ENCODE data around the gene EHBP1.

EHBP1 gene

DNA sequence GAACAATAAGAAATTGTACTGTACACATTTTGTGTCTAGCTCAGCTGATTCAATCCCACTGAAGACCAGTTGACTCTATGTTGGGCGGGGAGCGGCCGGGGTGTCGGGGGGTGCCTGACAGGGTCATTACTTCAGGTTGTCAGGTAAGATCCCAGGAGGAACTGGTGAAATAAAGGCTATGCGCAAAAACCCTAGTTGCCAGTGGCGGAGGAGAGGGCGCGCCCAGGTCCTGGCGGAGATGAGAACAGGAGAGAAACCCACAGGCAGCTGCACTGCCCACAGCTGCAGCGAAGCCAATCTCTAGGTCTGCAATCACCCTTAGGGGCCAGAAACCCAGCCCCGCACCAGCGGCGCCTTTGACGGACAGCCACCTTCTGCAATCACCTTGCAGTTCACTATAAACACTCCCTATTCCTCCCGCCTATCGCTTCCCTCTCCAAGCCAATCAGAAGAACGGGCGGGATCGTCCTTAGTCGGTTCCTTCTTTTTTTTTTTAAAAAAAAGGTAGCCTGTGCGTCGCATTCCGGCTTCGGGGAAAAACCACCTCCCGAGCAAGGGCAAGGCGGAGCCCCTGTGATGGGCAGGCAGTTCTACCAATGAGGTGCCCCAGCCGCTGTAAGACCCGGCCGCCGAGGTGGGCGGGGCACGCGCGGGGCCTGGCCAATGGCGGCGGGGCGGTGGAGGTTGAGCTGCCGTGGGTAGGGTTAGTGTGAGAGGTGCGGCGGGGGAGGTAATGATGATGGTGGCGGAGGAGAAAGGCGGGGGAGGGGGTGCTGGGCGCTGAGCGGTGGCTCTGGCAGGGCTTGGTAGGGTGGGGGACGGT lies at the start of gene EHBP1:
TSS of gene EHBP1 (plus strand) at position 707 of the 823 bp plus-strand sequence. CDS start 1,479 bp downstream, outside the sequence.
- peak; percentile 100 for DNase-seq (ENCODE audit: low spot score)

DNA sequence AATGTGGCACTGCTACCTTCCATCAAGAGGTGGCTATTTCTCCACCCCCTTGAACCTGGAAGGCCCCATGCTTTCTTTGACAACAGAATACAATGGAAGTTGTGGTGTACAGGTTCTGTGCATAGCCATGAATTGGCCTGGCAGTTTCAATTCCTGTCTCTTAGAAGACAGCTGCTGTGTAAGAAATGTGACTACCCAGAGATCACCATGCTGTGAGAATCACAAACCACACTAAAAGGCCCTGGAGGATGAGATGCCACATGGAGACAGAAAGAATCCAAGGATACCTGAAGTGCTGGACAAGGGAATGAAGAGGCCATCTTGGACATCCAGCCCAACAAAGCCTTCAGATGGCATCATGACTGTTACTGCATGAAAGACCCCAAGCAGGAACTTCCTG lies 47.7 kb upstream of the EHBP1 start:
- no peak for DNase-seq (ENCODE audit: low spot score)

DNA sequence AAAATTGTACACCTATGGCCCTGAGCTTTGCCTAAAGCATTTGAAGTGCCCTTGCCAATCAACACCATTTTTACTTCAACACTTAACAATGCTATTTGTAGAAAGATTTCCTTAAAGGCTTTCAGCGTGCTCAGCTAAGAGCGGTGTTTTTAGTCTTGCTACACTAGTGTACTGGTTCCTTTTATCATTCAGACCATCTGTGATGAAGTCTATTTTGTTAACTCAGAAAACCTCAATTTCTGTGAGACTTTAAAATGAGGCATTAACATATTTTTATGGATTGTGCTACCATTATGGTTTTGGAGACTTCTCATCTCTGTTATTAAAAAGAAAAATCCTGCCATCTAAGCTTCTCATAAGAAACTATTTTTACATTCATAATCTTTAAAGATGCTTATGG lies 46.6 kb upstream of the EHBP1 start:
- no peak for DNase-seq (ENCODE audit: low spot score)

DNA sequence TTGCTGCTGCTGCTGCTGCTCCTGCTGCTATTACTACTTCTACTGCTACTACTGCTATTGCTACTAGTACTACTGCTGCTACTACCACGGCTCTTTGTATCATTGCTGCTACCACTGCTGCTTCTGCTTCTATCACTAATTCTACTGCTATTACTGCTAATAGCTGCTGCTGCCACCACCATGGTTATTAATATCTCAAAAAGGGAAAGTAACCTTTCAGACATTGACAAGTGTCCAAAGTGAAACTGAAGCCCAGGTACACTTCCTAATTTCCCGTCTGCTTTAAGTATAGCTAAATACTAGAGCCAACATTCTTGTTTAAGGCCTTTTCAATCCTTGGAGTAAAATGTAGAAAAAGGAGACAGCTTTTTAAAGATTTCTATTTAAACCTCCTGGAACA lies 45.4 kb upstream of the EHBP1 start:
- no peak for DNase-seq (ENCODE audit: low spot score)

DNA sequence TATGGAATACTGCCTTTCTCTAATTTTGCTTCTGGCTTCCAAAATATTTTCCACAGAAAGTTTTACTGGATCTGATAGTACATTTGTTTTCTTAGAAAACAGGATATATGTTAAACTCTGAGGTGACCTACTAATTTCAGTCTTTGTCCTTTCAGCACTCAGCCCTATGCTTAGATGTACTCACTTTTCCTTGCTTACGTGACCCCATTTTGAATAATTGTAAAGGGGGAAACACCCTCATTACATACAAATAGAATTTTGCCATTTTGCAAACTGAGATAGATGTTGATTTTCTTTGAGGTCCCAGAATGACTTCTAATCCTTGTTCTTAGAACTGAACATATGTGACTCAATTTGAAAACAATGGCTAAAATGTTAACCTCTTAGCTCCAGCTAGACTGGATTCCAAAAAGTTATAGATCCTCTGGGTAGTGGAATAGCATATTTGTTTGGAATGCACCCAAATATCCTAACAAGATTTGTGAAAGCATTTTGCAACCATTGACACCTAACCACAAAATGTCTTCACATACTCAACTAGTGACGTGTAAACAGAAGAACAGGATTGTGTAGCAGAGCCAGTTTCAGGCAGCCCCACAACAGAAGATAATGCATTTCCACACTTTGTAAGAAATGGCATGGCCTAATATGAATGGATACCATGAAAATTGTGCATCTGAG lies 44.8 kb upstream of the EHBP1 start:
- DNase-seq (ENCODE audit: low spot score): peak; percentile 64

DNA sequence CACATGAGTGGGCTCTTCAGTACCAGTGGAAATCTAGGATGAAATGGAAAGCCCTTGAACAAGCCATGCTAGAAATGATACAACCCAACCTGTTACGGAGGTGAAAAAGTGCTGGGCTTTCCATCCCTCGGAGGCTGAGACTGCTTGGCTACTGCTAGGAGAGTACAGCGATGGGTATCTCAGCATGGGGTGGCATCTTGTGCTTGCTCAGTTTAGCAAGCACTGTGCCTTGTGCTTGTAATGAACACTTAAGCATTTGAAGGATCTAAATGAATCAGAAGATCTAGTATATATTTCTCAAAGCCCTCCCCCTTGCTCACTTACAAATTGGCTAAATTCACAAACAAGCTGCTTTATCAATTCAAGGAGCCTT lies 44.3 kb upstream of the EHBP1 start:
- DNase-seq (ENCODE audit: low spot score): no peak

DNA sequence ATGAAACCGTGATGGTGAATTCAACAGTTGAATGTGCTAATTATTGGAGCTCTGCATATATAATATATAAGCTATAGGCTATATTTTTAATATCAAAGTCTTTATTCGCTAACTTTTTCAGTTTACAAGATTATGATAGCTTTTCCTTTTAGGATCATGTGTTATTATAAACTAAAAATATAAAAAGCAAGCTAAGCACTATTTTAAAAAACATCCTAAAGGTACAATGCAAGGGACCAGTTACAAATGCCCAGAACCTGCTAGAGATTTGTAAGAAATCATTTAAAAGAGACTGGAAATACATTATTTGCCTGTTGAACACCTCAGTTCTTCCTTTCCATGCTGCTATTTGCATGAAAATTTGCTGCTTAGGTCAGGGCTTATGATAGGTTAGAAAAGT lies 43.4 kb upstream of the EHBP1 start:
- DNase-seq (ENCODE audit: low spot score): no peak

DNA sequence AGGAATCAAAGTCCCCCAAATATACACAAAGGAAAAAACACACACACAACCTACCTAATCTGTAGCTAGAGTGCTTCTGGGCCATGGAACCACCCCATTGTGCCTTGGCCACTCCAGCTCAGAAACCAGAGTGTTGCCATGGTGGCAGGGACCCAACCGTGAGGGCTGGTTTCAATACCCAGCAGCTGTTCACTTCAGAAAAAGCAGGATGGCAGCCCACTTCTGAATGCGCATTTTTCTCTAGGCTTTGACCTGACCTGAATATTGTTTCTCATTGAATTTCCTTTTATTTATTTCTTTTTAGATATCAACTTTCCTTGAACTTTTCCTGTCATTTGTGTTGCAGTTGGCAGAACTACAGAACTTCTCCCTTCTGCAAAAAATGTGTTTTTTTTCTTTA lies 43.0 kb upstream of the EHBP1 start:
- no peak for DNase-seq (ENCODE audit: low spot score)

DNA sequence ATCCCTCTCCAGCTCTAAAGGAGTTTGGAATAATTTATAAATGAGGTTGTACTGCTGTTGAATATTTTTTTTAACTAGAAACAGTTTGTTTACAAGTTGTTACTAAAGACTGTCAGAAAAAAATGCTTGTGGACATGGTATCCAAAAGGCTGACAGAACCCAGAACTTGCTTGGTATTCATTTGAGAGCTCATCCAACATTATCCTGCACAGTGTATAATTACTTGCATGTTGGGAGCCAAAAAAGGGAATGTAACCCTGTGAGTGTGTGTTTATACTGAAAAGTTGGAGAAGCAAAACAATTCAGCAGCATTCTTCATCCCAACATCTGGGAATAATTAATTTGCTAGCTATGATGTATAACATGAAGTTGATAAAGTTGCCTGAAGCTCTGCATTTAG lies 42.1 kb upstream of the EHBP1 start:
- peak; percentile 56 for DNase-seq (ENCODE audit: low spot score)

DNA sequence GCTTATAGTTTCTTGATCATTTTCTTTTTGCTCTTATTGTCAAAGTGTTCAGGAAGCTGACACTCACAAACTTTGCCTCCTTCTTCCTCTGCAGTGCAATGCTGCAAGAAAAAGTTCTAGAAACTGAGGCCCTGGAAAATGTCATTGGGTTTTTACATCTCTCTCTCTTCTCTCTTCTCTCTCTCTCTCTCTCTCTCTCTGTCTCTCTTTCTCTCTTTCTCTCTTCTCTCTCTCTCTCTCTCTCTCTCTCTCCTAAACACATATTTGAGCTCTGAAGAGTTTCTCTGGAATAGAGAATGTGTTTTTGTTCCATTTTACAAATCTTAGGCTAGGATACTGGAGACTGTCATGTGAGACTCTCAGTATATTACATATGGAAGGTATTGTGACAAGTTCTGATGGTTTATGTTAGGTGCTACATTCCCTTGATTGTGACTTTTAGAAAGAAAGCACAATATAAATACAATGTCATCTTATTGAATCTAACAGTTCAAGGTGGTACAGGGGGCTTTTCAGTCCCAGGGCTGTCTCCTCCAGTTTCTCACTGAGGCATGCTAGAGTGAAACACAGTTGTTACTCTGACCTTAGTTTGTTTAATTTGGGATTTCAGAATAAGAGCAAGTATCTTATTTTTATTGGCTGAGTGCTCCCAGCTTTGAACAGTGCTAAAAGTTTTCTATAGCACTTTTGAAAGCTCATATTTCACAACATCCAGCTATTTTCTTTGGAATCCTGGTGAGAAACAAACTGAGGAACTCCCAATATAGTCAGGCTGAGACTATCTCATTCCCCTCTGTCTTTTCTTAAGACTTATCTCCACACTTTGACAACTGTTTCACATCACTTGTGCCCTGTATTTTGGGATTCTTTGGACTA lies 41.4 kb upstream of the EHBP1 start:
- peak; percentile 44 for DNase-seq (ENCODE audit: low spot score)

DNA sequence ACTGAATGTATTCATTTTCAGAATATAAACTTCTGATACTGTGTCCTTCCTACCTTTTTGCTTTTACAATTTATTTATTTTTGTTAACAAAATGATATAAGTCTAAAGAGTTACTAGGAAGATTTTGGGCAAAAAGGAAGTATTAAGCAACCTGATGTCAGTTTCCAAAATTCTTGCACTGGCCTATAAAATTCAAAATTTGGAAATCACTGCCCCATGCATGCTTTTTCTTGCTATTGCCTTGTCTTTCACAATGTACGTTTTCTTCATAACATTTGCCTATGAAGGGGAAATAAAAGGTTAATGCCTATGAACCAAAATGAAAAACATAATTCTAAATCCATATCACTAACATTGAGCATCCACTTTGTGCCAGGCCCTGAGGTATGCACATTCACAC lies 40.1 kb upstream of the EHBP1 start:
- DNase-seq (ENCODE audit: low spot score): no peak

DNA sequence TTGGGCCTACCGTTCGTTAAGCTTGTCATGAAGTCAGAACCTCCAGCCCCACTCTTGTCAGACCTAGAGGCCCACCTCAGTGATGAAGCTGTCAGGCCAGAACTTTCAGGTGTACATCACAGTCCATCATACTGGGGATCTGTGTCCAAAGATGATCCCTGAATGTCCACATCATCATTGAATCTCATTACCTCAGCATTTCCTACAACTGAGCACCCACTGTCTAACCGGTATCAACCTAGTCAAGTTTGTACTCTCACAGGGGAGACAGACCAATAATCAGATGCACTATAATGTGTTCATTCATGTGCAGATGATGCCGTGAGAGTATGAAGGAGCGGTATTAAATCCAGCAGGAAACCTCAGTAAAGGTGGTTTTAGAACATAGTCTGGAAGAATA lies 36.3 kb upstream of the EHBP1 start:
- no peak for DNase-seq (ENCODE audit: low spot score)

DNA sequence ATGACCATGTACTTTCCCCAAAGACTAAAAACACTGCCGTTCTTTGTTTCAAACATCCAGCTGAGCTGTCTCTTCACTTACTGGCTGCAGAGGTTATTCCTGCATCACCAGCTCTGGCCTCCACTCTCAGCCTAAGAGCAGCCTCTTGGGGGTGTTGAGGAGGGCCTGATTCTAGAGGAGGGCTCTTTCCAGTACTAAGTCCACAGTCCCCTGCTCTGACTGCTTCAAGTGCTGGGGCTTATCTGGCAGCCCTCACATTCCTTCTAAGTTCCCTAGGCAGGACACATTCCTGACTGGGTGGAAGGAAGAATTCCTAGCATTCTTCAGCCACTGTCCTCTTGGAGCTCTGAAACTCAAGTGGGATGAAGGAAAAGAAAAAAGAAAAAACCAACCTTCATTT lies 32.9 kb upstream of the EHBP1 start:
- peak; percentile 82 for DNase-seq (ENCODE audit: low spot score)

DNA sequence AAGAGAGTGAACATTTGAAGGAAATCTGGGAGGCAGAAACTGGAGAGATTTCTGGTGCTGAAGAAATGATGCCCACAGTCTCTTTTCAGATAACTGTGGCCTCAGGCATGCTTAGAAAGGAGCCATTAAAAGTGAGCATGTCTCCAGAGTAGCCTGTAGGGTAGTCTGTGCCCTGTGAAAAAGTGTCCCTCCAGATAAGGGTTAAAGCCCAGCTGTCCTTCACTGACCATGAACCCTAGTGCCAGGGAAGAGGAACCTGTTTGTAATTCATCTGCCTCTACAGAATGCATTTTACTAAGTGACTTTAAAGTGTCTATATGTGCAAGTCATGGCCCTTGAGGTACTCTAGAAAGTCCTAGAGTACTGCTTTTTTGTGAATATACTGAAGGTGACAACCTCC lies 30.5 kb upstream of the EHBP1 start:
- no peak for DNase-seq (ENCODE audit: low spot score)

DNA sequence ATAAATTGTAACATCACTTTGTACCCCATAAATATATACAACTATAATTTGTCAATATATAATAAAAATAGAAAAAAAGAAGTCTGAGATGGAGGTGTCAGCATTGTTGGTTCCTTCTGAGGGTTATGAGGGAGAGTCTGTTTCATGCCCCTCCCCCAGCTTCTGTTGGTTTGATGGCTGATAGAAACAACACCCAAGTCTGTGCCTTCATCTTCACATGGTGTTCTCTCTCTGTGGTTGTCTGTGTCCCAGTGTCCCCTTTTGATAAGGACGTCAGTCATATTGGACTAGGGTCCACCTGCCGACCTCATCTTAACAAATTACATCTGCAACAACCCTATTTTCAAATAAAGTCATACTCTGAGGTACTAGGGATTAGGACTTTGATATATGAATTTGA lies 20.3 kb upstream of the EHBP1 start:
- no peak for DNase-seq (ENCODE audit: low spot score)

DNA sequence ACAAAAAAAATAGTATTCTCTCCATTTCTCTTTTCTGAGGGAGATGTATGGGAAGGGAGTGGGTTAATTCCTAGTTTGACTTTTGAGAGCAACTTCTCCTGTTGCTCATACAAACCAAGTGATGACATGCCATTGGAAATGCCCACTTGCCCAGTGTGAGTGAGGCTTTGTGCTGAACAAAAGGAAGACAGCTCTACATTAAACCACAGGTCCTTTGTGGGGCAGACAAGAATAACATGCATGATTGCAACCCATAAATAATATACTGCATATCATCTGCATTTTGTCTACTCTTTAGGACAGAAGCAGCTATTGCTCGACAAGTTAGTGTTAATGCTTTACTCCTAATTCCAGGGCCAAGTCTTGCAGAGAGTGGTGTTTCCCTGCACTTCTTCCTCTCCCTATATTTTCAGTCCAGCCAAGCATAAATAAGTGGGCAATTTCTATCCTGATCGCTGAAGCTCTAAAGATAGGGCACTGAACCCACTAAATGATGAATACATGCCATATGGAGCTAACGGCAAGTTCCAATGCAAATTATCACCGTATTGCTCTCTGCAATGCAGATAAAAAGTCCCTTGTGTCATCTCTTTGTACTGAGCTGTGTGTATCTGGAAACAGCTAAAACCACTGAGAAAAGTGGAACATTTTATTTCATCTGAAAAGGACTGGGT lies 19.4 kb upstream of the EHBP1 start:
- no peak for DNase-seq (ENCODE audit: low spot score)

DNA sequence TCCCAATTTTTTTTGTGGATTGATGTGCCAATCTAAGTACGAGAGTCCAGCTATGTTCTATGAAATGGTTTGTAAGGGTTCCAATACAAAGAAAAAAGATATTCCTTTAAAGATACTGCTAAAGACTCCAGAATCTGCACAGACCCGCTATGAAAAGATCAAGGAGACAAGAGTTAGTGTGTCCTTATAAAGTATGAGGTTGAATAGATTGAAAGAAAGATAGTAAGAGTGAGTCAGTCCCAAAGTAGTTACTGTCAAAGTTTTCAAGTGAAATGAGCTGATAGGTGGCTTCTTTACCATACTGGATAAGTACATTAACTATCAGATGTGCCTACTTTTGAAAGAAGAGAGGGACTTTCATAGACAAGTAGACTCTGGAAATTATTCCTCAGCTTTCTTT lies 17.9 kb upstream of the EHBP1 start:
- DNase-seq (ENCODE audit: low spot score): no peak

DNA sequence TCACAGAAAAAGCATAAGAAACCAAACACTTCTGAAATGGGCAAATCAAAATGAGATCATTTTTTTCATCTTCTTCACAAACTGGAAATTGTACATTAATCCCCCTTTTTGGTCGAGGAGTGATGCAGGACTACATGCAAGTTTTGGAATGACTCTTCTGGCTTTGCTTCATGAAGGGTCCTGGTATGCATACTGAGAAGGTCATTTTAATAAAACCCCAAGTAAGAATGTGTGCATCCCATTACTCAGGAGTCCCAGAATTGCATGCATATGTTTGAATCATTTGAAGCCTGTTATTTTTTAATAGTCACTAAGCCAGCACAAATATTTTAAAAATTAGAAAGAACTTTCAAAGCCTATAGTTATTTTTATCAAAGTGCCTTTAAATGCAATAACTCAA lies 16.7 kb upstream of the EHBP1 start:
- no peak for DNase-seq (ENCODE audit: low spot score)

DNA sequence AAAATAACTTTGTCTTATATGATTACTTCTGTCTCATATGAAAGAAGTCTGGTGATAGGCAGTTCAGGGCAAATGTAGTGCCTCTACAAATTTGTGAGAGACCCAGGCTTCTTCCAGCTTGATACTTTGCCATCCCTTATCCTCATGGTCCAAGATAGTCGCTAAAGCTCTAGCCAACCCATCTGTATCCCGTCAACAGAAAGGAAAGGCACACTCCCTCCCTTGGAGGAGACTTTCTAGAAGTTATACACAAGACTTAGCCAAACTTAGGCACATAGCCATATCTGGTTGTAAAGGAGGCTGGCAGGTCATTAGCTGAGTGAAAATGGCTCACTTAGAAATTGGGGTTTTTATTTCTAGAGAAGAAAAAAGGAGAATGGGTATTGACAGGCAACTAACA lies 14.3 kb upstream of the EHBP1 start:
- no peak for DNase-seq (ENCODE audit: low spot score)

DNA sequence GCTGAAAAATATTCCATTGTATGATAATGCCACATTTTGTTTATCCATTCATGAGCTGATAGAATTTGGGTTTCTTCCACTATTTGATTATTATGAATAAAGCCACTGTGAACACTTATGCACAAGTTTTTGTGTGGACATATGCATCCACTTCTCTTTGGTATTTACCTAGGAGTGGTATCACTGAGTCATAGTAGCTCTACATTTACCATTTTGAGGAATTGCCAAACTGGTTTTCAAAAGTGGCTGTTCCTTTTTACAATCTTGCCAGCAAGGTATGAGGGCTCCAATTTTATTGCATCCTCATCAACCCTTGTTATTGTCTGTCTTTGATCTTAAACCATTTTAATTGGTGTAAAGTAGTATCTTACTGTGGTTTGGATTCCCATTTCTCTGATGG lies 13.3 kb upstream of the EHBP1 start:
- DNase-seq (ENCODE audit: low spot score): no peak

DNA sequence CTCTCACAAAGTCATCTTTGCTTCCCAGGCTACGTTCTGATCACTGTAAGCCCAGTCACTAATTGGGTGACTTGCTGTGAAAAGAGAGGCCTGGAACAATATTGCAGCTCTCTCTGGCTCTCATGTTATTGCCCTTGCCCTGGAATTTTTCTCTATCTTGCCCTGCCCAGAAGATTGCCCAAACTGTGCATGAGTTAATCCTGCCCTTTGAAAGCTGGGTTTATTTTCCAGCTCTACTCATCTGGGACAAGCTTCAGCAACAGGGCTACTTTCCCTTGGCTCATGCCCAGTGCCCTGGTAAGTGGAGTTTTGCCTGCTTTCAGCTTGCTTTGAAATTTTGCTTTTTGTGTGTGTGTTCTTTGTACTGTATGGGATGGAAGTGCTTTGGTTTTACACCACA lies 6.9 kb upstream of the EHBP1 start:
- DNase-seq (ENCODE audit: low spot score): peak; percentile 20

DNA sequence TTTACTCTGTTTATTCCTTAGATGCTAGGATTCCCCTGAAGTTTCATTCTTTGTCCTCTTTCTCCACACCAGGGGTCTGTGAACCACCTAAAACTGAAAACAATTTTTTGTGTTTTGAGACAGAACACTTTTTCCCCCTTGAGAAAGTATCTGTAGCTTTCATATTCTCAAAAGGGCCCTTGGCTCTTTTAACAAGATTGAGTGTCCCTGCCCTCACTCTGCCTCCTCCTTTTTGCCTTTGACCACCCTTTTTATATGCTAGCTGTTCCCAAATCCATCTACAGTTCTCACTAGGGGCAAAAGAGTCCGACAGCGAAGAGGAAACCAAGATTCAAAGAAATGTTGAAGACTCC lies 883 bp upstream of the EHBP1 start:
- no peak for DNase-seq (ENCODE audit: low spot score)

Measured in AG20443 (cell line).